Vagina (tissue), 2 donors: ENCODE results near the gene CANX. TPM values are rescaled to one million over a fixed set of nuclear protein-coding genes. Genes with fewer than 3 reads are reported as not detected.
"Not testable (repeated sequence)": the region's sequence is repeated elsewhere in the genome, so short reads cannot be mapped to it uniquely, and the experiment has no call there.

ENCODE experiments used
- DNase-seq, 2 donors: peaks; one replicate each; pipeline ENCODE4 v3.0.0-alpha.2; 2017; ENCODE audit errors: extremely low spot score in 2 of 2
- H3K27ac ChIP-seq: fragments of 200-600 bp; sonication (generic); one replicate; pipeline ENCODE4 v1.5.1; 2019
- H3K27me3 ChIP-seq: fragments of 200-600 bp; sonication (generic); one replicate; pipeline ENCODE4 v1.5.1; 2019
- H3K36me3 ChIP-seq, 2 donors: fragments of 200-600 bp; sonication (generic); one replicate each; pipeline ENCODE4 v1.5.1; 2017 to 2019
- H3K4me1 ChIP-seq: fragments of 200-600 bp; sonication (generic); one replicate; pipeline ENCODE4 v1.5.1; 2019
- H3K4me3 ChIP-seq, 2 donors: fragments of 200-600 bp; sonication (generic); 1 replicate in 1 of 2; 2 replicates in 1 of 2; pipeline ENCODE4 v1.5.1; 2016 to 2019
- H3K9me3 ChIP-seq: fragments of 200-600 bp; sonication (generic); one replicate; pipeline ENCODE4 v1.5.1; 2019
- POLR2A ChIP-seq, 2 donors: fragments of 450-650 bp; IDR thresholded peaks; one replicate each; pipeline ENCODE4 v1.6.1; 2017; ENCODE audit warnings: antibody characterized with exemption in 2 of 2, mild to moderate bottlenecking in 2 of 2, moderate library complexity in 2 of 2
- POLR2AphosphoS5 ChIP-seq, 2 donors: sonication (generic); formaldehyde crosslinking; IDR thresholded peaks; one replicate each; pipeline ENCODE4 v1.9.0; 2017; ENCODE audit warnings: antibody characterized with exemption in 2 of 2, mild to moderate bottlenecking in 2 of 2, low read depth in 1 of 2; ENCODE audit not compliant: insufficient read depth in 1 of 2
- intact Hi-C: fragments of 100-400 bp; cut with DNase I; formaldehyde crosslinking; loops from one replicate; pipeline ENCODE4 v1.15.1; 2023
- total RNA-seq: library from RNA; depleted of rRNA; stranded (reverse); fragments of >200 nt; gene quantifications from one replicate; pipeline ENCODE4 v1.2.3, GENCODE V29; 2016
- TF ChIP-seq, protein P1 (sequence below), 3 experiments: fragments of 450-650 bp in 2 of 3; fragments of 200-600 bp in 1 of 3; sonication (generic) in 1 of 3; IDR thresholded peaks; one replicate each; pipeline ENCODE4 v1.5.1; 2017 to 2019; ENCODE audit warnings: antibody characterized with exemption in 3 of 3, mild to moderate bottlenecking in 2 of 3, moderate library complexity in 2 of 3

CANX gene
- total RNA-seq, 1 donor from 2014 or later: 208 TPM

- DNase-seq: peak in 1 of 2 donors; percentile 91
- no peaks in the 10 kb centered on the region for H3K27me3 ChIP-seq
- peak overlapping the region; percentile 59 to 93 for H3K4me3 ChIP-seq
- no peaks in the 10 kb centered on the region for H3K36me3 ChIP-seq
- peaks cover 33% of the 10 kb centered on the region for H3K4me1 ChIP-seq
- peak overlapping the region; percentile 92 for H3K27ac ChIP-seq
- intact Hi-C loops: no loop called here
- H3K9me3 ChIP-seq: no peaks in the 10 kb centered on the region
- peak; percentile 39 to 75 for TF ChIP-seq POLR2A (IDR thresholded peaks at IDR 0.05)
- TF ChIP-seq, protein P1, sequence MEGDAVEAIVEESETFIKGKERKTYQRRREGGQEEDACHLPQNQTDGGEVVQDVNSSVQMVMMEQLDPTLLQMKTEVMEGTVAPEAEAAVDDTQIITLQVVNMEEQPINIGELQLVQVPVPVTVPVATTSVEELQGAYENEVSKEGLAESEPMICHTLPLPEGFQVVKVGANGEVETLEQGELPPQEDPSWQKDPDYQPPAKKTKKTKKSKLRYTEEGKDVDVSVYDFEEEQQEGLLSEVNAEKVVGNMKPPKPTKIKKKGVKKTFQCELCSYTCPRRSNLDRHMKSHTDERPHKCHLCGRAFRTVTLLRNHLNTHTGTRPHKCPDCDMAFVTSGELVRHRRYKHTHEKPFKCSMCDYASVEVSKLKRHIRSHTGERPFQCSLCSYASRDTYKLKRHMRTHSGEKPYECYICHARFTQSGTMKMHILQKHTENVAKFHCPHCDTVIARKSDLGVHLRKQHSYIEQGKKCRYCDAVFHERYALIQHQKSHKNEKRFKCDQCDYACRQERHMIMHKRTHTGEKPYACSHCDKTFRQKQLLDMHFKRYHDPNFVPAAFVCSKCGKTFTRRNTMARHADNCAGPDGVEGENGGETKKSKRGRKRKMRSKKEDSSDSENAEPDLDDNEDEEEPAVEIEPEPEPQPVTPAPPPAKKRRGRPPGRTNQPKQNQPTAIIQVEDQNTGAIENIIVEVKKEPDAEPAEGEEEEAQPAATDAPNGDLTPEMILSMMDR (IDR thresholded peaks at IDR 0.05): no peak
- peak; percentile 96 to 98 for TF ChIP-seq POLR2AphosphoS5 (IDR thresholded peaks at IDR 0.05; ENCODE audit: insufficient read depth in 1 of 2, low read depth in 1 of 2)
Measured at GRCh38 chr5:179678223-179679013, 20.3 kb upstream of the CANX start.

DNA sequence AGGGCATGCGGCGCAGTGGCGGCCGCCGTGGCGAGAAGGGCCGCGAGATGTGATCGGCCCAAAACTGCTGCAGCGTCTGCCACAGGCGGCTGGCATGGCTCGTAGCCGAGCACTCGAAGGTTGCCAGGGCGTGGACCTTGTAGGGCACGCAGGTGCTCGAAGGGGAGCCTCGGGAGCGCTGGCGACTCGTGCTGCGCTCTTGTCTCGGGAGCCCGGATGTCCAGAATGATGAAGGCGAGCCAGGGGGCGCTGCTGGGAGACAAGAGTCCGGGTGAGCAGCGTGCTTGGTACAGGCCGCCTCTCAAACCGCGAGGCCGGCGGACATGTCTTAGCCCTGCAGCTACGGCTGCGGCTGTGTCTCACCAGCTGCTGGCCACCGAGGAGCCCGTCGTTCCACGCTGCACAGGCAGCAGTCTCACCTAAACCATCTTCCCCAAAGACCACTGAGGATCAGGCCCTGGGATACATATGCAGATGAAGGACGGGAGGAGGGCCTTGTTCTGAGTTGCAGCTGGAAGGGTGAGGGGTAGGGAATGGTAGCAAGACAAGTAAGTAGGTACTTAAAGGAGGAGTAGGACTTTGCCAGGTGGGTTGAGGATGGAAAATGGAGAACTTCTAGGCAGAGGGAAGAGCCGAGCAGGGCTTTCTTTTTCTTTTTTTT is 19.6 kb upstream of the CANX start:
- peak overlapping the region; percentile 59 to 93 for H3K4me3 ChIP-seq
- no peaks in the 10 kb centered on the region for H3K36me3 ChIP-seq
- no peak for DNase-seq
- no peaks in the 10 kb centered on the region for H3K9me3 ChIP-seq
- H3K4me1 ChIP-seq: peaks cover 33% of the 10 kb centered on the region
- intact Hi-C loops: no loop called here
- TF ChIP-seq POLR2AphosphoS5 (IDR thresholded peaks at IDR 0.05; ENCODE audit: insufficient read depth in 1 of 2, low read depth in 1 of 2): no peak
- TF ChIP-seq, protein P1 (IDR thresholded peaks at IDR 0.05): peak in 1 of 3 experiments; percentile 16
- no peak for TF ChIP-seq POLR2A (IDR thresholded peaks at IDR 0.05)
- peak overlapping the region; percentile 92 for H3K27ac ChIP-seq
- no peaks in the 10 kb centered on the region for H3K27me3 ChIP-seq

DNA sequence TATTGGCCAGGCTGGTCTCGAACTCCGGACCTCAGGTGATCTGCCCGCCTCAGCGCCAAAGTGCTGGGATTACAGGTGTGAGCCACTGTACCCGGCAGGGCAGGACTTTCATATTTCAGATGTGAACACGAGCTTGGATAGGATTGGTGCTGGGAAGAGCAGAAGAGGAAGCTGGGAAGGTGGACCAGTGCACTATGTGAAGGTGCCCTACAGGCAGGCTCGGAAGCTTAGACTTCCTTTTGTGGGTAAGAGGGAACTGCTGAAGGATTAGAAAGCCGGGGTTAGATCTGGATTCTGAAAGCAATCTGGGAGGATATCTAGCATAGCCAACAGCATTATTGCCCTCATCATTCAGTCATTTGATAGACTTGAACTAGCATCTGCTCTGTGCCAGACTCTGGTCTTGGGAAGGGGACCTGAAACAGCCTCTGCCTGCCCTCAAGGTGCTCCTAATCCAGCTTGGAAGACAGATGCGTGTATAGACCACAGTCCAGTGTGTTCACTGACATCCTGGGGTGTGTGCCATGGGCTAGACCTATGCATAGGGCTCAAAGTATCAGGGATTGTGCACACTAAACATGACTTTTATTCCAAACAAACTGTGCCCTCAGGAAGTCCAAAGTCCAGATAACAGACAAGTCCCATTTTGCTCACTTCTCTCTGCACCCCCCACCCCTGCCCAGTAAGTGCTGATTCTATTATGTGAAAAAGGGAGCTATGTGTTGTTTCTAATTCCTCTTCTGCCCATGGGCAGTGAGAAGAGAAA is 18.6 kb upstream of the CANX start:
- intact Hi-C loops: loop anchor here (10.0 kb wide), 1 partner anchor 115 kb away; the partner anchor contains the start of gene LTC4S

GRCh38 chr5:179680780-179681401 is 17.9 kb upstream of the CANX start, which contains the start of gene CBY3:
Gene CBY3 (minus strand): TSS chr5:179681034. CDS start chr5:179680918, 116 bp downstream.
- H3K4me3 ChIP-seq: no peak within 1 kb of the TSS
- intact Hi-C loops: loop anchor here (10.0 kb wide), 1 partner anchor 114 kb away; the partner anchor contains the start of gene LTC4S
- H3K27me3 ChIP-seq: no peaks in the 10 kb centered on the region
- peaks cover 33% of the 10 kb centered on the region for H3K4me1 ChIP-seq
- H3K9me3 ChIP-seq: no peaks in the 10 kb centered on the region
- H3K36me3 ChIP-seq: no peaks in the 10 kb centered on the region
- TF ChIP-seq POLR2A (IDR thresholded peaks at IDR 0.05): no peak
- TF ChIP-seq, protein P1 (IDR thresholded peaks at IDR 0.05): no peak
- TF ChIP-seq POLR2AphosphoS5 (IDR thresholded peaks at IDR 0.05; ENCODE audit: insufficient read depth in 1 of 2, low read depth in 1 of 2): no peak
- no peak within 1 kb of the TSS for H3K27ac ChIP-seq
- no peak for DNase-seq

More for the DNA sequence above, 18.6 kb upstream of the CANX start:
- no peak for DNase-seq
- H3K4me3 ChIP-seq: no peak overlapping the region
- no peaks in the 10 kb centered on the region for H3K9me3 ChIP-seq
- TF ChIP-seq, protein P1 (IDR thresholded peaks at IDR 0.05): no peak
- TF ChIP-seq POLR2A (IDR thresholded peaks at IDR 0.05) (no peak), POLR2AphosphoS5 (IDR thresholded peaks at IDR 0.05; ENCODE audit: insufficient read depth in 1 of 2, low read depth in 1 of 2) (no peak)
- H3K27me3 ChIP-seq: no peaks in the 10 kb centered on the region
- no peak overlapping the region for H3K27ac ChIP-seq
- peaks cover 33% of the 10 kb centered on the region for H3K4me1 ChIP-seq
- H3K36me3 ChIP-seq: no peaks in the 10 kb centered on the region

- H3K36me3 ChIP-seq, H3K27me3 ChIP-seq, DNase-seq, H3K4me1 ChIP-seq, H3K9me3 ChIP-seq, H3K27ac ChIP-seq, H3K4me3 ChIP-seq: not testable (repeated sequence)
- intact Hi-C loops: loop anchor here (10.0 kb wide), 1 partner anchor 106 kb away; the partner anchor contains the start of gene LTC4S
Measured at GRCh38 chr5:179689212-179689611, 9.6 kb upstream of the CANX start.
